HG03565 (cell line): Measurements from ENCODE around the gene ZNFX1.
"Not testable (repeated sequence)": the region's sequence is repeated elsewhere in the genome, so short reads cannot be mapped to it uniquely, and the experiment has no call there.

Source experiments
- ATAC-seq: cut with Tn5 transposase; IDR thresholded peaks from one replicate; pipeline ENCODE4 v1.9.1; 2021; ENCODE audit warnings: mild to moderate bottlenecking, moderate library complexity; ENCODE audit not compliant: unreplicated experiment

The ZNFX1 gene

GRCh38 chr20:49278036-49278817 is at the start of gene ZNFX1:
Gene ZNFX1, minus strand, starts transcription at chr20:49278057. Its CDS starts 2,218 bp downstream, at chr20:49275839.
- peak; percentile 71 for ATAC-seq

- no peak for ATAC-seq
These were observed 48.2 kb upstream of the ZNFX1 start for GRCh38 chr20:49326026-49326425.

- ATAC-seq: no peak
These were observed 46.4 kb upstream of the ZNFX1 start for GRCh38 chr20:49324306-49324705.

GRCh38 chr20:49323622-49324238 is 45.9 kb upstream of the ZNFX1 start:
- ATAC-seq: no peak

- no peak for ATAC-seq
These were observed 42.6 kb upstream of the ZNFX1 start for GRCh38 chr20:49320460-49320859.

GRCh38 chr20:49319208-49319809 is 41.5 kb upstream of the ZNFX1 start:
- ATAC-seq: no peak

- no peak for ATAC-seq
These were observed 40.8 kb upstream of the ZNFX1 start for GRCh38 chr20:49318430-49319207.

- no peak for ATAC-seq
These were observed 40.2 kb upstream of the ZNFX1 start for GRCh38 chr20:49318091-49318429.

- no peak for ATAC-seq
These were observed 38.8 kb upstream of the ZNFX1 start for GRCh38 chr20:49316704-49317103.

- no peak for ATAC-seq
These were observed 37.7 kb upstream of the ZNFX1 start for GRCh38 chr20:49315580-49315979.

GRCh38 chr20:49314052-49314451 is 36.2 kb upstream of the ZNFX1 start:
- not testable (repeated sequence) for ATAC-seq

- no peak for ATAC-seq
These were observed 35.4 kb upstream of the ZNFX1 start for GRCh38 chr20:49313283-49313682.

- ATAC-seq: no peak
These were observed 34.8 kb upstream of the ZNFX1 start for GRCh38 chr20:49312661-49313060.

- no peak for ATAC-seq
These were observed 32.8 kb upstream of the ZNFX1 start for GRCh38 chr20:49310705-49311104.

GRCh38 chr20:49308875-49309274 is 31.0 kb upstream of the ZNFX1 start:
- no peak for ATAC-seq

- no peak for ATAC-seq
These were observed 29.2 kb upstream of the ZNFX1 start for GRCh38 chr20:49306903-49307620.

GRCh38 chr20:49303065-49303552 is 25.3 kb upstream of the ZNFX1 start:
- no peak for ATAC-seq

- no peak for ATAC-seq
These were observed 20.0 kb upstream of the ZNFX1 start for GRCh38 chr20:49297605-49298530.

- ATAC-seq: not testable (repeated sequence)
These were observed 16.3 kb upstream of the ZNFX1 start for GRCh38 chr20:49294002-49294654.
